GM23338 (cell line): ENCODE measurements around the gene TRIOBP.

Experiments used
- CREB1 ChIP-seq: fragments of 250-450 bp; sonication (Bioruptor Pico); IDR thresholded peaks from 2 replicates; pipeline ENCODE4 v1.5.0; 2020; ENCODE audit warnings: low read depth, mild to moderate bottlenecking, moderate library complexity
- EZH2 ChIP-seq: fragments of 200-600 bp; sonication (generic); IDR thresholded peaks from one replicate; pipeline ENCODE4 v1.8.0; 2017; ENCODE audit warnings: antibody characterized with exemption, mild to moderate bottlenecking, low read depth; ENCODE audit not compliant: unreplicated experiment
- EZH2phosphoT487 ChIP-seq: fragments of 200-600 bp; sonication (generic); IDR thresholded peaks from one replicate; pipeline ENCODE4 v1.8.1; 2018; ENCODE audit warnings: antibody characterized with exemption; ENCODE audit not compliant: unreplicated experiment
- POLR2AphosphoS5 ChIP-seq: IDR thresholded peaks from 2 replicates; pipeline ENCODE4 v1.6.1; 2016; ENCODE audit warnings: antibody characterized with exemption, low read depth
- REST ChIP-seq: IDR thresholded peaks from one replicate; pipeline ENCODE4 v1.6.1; 2018; ENCODE audit warnings: antibody characterized with exemption; ENCODE audit not compliant: unreplicated experiment
- STAT1 ChIP-seq: IDR thresholded peaks from one replicate; pipeline ENCODE4 v1.6.1; 2016; ENCODE audit warnings: antibody characterized with exemption; ENCODE audit not compliant: unreplicated experiment
- TF ChIP-seq, protein P1 (sequence below), 2 experiments: fragments of 200-600 bp in 1 of 2; sonication (generic) in 1 of 2; conservative IDR thresholded peaks; 2 replicates each; pipeline versions ENCODE4 v1.5.1 to v1.6.1; 2016 to 2017; ENCODE audit warnings: antibody characterized with exemption in 2 of 2, low read depth in 2 of 2, mild to moderate bottlenecking in 2 of 2, moderate library complexity in 1 of 2

DNA sequence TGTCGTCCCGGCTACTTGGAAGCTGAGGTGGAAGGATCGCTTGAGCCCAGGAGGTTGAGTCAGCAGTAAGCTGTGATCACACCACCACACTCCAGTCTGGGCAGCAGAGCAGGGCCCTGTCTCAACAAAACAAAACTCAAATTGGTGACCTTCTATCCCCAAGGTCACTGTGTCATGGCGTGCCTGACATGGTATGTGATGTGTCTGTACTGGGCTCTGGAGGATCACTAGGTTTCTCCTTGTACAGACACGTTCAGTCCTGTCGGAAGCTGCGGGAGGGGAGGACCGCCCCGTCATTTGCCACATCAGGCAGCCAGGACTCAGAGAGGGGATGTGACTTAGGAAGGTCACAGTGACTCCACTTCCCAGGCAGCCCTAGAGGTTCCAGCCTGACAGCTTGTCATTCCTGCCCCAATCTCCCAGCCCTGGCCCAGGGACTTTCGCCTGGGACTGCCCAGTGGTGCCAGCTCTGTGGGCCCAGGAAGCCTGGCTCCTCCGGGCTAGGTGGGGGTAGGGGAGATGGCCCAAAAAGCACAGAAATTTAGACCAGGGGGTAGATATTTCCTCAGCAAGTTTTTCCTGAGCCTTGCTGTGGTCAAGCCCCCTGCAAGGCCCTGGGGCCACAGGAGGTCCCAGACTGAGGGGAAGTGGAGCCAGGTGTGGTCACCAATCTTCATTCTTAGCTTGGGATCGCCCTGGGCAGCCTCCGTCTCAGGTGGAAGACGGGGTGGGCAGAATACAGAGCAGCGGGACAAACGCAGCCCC lies 53.2 kb downstream of the TRIOBP start:
- TF ChIP-seq EZH2phosphoT487 (no peak), POLR2AphosphoS5 (no peak), EZH2 (no peak), REST (no peak), CREB1 (CRISPR knock-in tag) (no peak), STAT1 (no peak)
- TF ChIP-seq, protein P1, sequence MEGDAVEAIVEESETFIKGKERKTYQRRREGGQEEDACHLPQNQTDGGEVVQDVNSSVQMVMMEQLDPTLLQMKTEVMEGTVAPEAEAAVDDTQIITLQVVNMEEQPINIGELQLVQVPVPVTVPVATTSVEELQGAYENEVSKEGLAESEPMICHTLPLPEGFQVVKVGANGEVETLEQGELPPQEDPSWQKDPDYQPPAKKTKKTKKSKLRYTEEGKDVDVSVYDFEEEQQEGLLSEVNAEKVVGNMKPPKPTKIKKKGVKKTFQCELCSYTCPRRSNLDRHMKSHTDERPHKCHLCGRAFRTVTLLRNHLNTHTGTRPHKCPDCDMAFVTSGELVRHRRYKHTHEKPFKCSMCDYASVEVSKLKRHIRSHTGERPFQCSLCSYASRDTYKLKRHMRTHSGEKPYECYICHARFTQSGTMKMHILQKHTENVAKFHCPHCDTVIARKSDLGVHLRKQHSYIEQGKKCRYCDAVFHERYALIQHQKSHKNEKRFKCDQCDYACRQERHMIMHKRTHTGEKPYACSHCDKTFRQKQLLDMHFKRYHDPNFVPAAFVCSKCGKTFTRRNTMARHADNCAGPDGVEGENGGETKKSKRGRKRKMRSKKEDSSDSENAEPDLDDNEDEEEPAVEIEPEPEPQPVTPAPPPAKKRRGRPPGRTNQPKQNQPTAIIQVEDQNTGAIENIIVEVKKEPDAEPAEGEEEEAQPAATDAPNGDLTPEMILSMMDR (conservative IDR thresholded peaks at IDR 0.05; ENCODE audit: low read depth in 2 of 2) = no peak
